OCI-LY1 (cell line): ENCODE data around the gene BCL2A1.

Experiments
- H2AFZ ChIP-seq: fragments of 200-600 bp; sonication (generic), shearing (Covaris generic); 2 replicates; pipeline ENCODE4 v1.6.0; 2014; ENCODE audit warnings: antibody characterized with exemption, mild to moderate bottlenecking, low read length
- H3F3A ChIP-seq: fragments of 200-600 bp; sonication (generic), shearing (Covaris generic); 2 replicates; pipeline ENCODE4 v1.6.0; 2014; ENCODE audit warnings: mild to moderate bottlenecking, antibody characterized with exemption, low read length, moderate library complexity; ENCODE audit not compliant: insufficient read depth
- H3K27ac ChIP-seq: fragments of 200-600 bp; sonication (generic); 2 replicates; pipeline ENCODE4 v1.5.1; 2014; ENCODE audit warnings: low read length, mixed run types, mild to moderate bottlenecking, low read depth; ENCODE audit not compliant: poor library complexity, severe bottlenecking
- H3K27me3 ChIP-seq: fragments of 200-600 bp; sonication (generic); 2 replicates; pipeline ENCODE4 v1.6.0; 2014; ENCODE audit warnings: antibody characterized with exemption, mild to moderate bottlenecking, low read length, moderate library complexity; ENCODE audit not compliant: insufficient read depth
- H3K36me3 ChIP-seq: fragments of 200-600 bp; sonication (generic); 2 replicates; pipeline ENCODE4 v1.6.1; 2014; ENCODE audit warnings: mild to moderate bottlenecking, antibody characterized with exemption, low read length, moderate library complexity, mixed read lengths; ENCODE audit not compliant: insufficient read depth
- H3K4me1 ChIP-seq: fragments of 200-600 bp; sonication (generic); 2 replicates; pipeline ENCODE4 v1.5.1; 2014; ENCODE audit warnings: mild to moderate bottlenecking, low read length, moderate library complexity; ENCODE audit not compliant: insufficient read depth, severe bottlenecking
- H3K4me2 ChIP-seq: fragments of 200-600 bp; sonication (generic), shearing (Covaris generic); 2 replicates; pipeline ENCODE4 v1.6.1; 2014; ENCODE audit warnings: low read length
- H3K4me3 ChIP-seq: fragments of 200-600 bp; sonication (generic); 2 replicates; pipeline ENCODE4 v1.5.1; 2014; ENCODE audit warnings: low read length, low read depth, mild to moderate bottlenecking, mixed read lengths; ENCODE audit not compliant: poor library complexity, severe bottlenecking
- H3K79me2 ChIP-seq: fragments of 200-600 bp; shearing (Covaris generic); 2 replicates; pipeline ENCODE4 v1.6.1; 2016; ENCODE audit warnings: mixed run types, low read length, mixed read lengths; ENCODE audit not compliant: insufficient read depth
- H3K9ac ChIP-seq: fragments of 200-600 bp; sonication (generic), shearing (Covaris generic); 2 replicates; pipeline ENCODE4 v1.6.1; 2014; ENCODE audit warnings: mild to moderate bottlenecking, low read length, mixed read lengths
- H3K9me2 ChIP-seq: fragments of 200-600 bp; sonication (generic), shearing (Covaris generic); 2 replicates; pipeline ENCODE4 v1.6.1; 2014; ENCODE audit warnings: low read depth, mild to moderate bottlenecking, low read length, mixed read lengths
- H3K9me3 ChIP-seq: fragments of 200-600 bp; shearing (Covaris generic); 2 replicates; pipeline ENCODE4 v1.6.1; 2014; ENCODE audit warnings: low read length, mixed read lengths
- H4K20me1 ChIP-seq: fragments of 200-600 bp; sonication (generic), shearing (Covaris generic); 2 replicates; pipeline ENCODE4 v1.6.0; 2016; ENCODE audit warnings: mild to moderate bottlenecking, low read length; ENCODE audit not compliant: insufficient read depth
- EZH2 ChIP-seq: fragments of 200-600 bp; sonication (generic), shearing (Covaris generic); IDR thresholded peaks from 2 replicates; pipeline ENCODE4 v1.8.0; 2017; ENCODE audit warnings: borderline replicate concordance, mixed run types, mild to moderate bottlenecking, antibody characterized with exemption, low read length, moderate library complexity, mixed read lengths
- TF ChIP-seq, protein P1 (sequence below): fragments of 200-600 bp; sonication (generic), shearing (Covaris generic); IDR thresholded peaks from 2 replicates; pipeline ENCODE4 v1.5.1; 2017; ENCODE audit warnings: mild to moderate bottlenecking, antibody characterized with exemption, low read length, moderate library complexity, mixed read lengths

Gene BCL2A1

GRCh38 chr15:79994615-79995014 is 23.6 kb upstream of the BCL2A1 start:
- TF ChIP-seq EZH2: no peak
- TF ChIP-seq, protein P1, sequence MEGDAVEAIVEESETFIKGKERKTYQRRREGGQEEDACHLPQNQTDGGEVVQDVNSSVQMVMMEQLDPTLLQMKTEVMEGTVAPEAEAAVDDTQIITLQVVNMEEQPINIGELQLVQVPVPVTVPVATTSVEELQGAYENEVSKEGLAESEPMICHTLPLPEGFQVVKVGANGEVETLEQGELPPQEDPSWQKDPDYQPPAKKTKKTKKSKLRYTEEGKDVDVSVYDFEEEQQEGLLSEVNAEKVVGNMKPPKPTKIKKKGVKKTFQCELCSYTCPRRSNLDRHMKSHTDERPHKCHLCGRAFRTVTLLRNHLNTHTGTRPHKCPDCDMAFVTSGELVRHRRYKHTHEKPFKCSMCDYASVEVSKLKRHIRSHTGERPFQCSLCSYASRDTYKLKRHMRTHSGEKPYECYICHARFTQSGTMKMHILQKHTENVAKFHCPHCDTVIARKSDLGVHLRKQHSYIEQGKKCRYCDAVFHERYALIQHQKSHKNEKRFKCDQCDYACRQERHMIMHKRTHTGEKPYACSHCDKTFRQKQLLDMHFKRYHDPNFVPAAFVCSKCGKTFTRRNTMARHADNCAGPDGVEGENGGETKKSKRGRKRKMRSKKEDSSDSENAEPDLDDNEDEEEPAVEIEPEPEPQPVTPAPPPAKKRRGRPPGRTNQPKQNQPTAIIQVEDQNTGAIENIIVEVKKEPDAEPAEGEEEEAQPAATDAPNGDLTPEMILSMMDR: no peak
- Histone ChIP-seq H2AFZ (no peak overlapping the region), H3K4me1 (no peaks in the 10 kb centered on the region), H3K27me3 (no peaks in the 10 kb centered on the region), H3K4me3 (no peak overlapping the region), H3K9me3 (no peaks in the 10 kb centered on the region), H3K27ac (no peak overlapping the region), H3K4me2 (no peak overlapping the region), H3K9ac (no peak overlapping the region), H3K79me2 (no peaks in the 10 kb centered on the region), H4K20me1 (no peaks in the 10 kb centered on the region), H3K9me2 (no peaks in the 10 kb centered on the region), H3K36me3 (no peaks in the 10 kb centered on the region), H3F3A (no peaks in the 10 kb centered on the region)

DNA sequence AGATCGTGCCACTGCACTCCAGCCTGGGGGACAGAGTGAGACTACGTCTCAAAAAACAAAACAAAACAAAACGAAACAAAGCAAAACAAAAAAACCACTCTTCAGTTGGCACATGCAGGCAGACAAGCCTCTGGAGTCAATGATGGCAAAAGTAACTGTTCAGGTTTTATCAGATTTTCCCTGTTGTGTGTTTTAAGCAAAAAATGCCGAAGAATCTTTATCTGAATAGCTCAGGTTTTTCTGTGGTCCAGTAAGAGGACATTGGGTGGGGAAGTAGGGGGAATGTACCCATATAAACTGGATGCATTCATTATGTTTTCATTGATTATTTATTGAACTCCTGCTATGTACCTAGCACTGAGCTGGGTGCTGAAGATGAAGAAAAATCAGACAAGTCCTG is 20.8 kb upstream of the BCL2A1 start:
- H3K27ac ChIP-seq: no peak overlapping the region
- TF ChIP-seq, protein P1: no peak
- TF ChIP-seq EZH2: no peak
- no peaks in the 10 kb centered on the region; the same call in 1 of the 2 replicates for H3K36me3 ChIP-seq
- no peak overlapping the region for H2AFZ ChIP-seq
- H3K9me2 ChIP-seq: no peaks in the 10 kb centered on the region
- H3K27me3 ChIP-seq: no peaks in the 10 kb centered on the region
- H3F3A ChIP-seq: no peaks in the 10 kb centered on the region
- H3K79me2 ChIP-seq: no peaks in the 10 kb centered on the region
- no peaks in the 10 kb centered on the region for H3K9me3 ChIP-seq
- H3K4me3 ChIP-seq: no peak overlapping the region
- no peak overlapping the region for H3K9ac ChIP-seq
- H3K4me1 ChIP-seq: no peaks in the 10 kb centered on the region
- no peak overlapping the region for H3K4me2 ChIP-seq
- H4K20me1 ChIP-seq: no peaks in the 10 kb centered on the region

DNA sequence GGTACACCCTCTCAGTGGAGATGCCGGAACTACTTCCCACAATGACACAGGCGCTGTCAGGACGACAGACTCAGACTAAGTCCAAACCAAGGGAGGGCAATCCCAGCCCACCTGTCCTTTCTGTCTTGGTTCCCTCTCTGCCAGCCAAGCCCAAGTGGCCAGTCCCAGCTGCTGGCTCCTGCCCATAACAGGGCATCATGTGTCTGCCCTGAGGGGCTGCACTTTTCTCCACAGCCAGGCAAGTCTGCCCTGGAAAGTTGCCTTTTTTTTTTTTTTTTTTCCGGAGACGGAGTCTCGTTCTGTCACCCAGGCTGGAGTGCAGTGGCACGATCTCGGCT is 20.0 kb upstream of the BCL2A1 start:
- H2AFZ ChIP-seq: no peak overlapping the region
- no peaks in the 10 kb centered on the region; the same call in 1 of the 2 replicates for H3K36me3 ChIP-seq
- no peaks in the 10 kb centered on the region for H3K9me2 ChIP-seq
- H3F3A ChIP-seq: no peaks in the 10 kb centered on the region
- H3K27me3 ChIP-seq: no peaks in the 10 kb centered on the region
- H3K9me3 ChIP-seq: no peaks in the 10 kb centered on the region
- no peaks in the 10 kb centered on the region for H3K79me2 ChIP-seq
- no peaks in the 10 kb centered on the region for H4K20me1 ChIP-seq
- TF ChIP-seq, protein P1: no peak
- no peak overlapping the region for H3K4me3 ChIP-seq
- no peaks in the 10 kb centered on the region for H3K4me1 ChIP-seq
- no peak overlapping the region for H3K4me2 ChIP-seq
- no peak overlapping the region for H3K9ac ChIP-seq
- no peak overlapping the region for H3K27ac ChIP-seq
